ENCODE results near the gene PPP1R13B.

Gene PPP1R13B

GRCh38 chr14:103708750-103709187 lies 138.6 kb downstream of the PPP1R13B start:
- no peak for DNase-seq

GRCh38 chr14:103707329-103708263 lies 139.8 kb downstream of the PPP1R13B start:
- no peak for DNase-seq

GRCh38 chr14:103706551-103707328 lies 140.6 kb downstream of the PPP1R13B start:
- DNase-seq = no peak

GRCh38 chr14:103705504-103706284 lies 141.7 kb downstream of the PPP1R13B start:
- no peak for DNase-seq

- no peak for DNase-seq
Measured at GRCh38 chr14:103705118-103705503, 142.3 kb downstream of the PPP1R13B start.

GRCh38 chr14:103704708-103705107 lies 142.7 kb downstream of the PPP1R13B start:
- no peak for DNase-seq

GRCh38 chr14:103703433-103704385 lies 143.7 kb downstream of the PPP1R13B start:
- DNase-seq = no peak

GRCh38 chr14:103702497-103703432 lies 144.6 kb downstream of the PPP1R13B start:
- DNase-seq = no peak

- no peak for DNase-seq
Measured at GRCh38 chr14:103702095-103702494, 145.3 kb downstream of the PPP1R13B start.

GRCh38 chr14:103700753-103701490 lies 146.5 kb downstream of the PPP1R13B start:
- no peak for DNase-seq

- no peak for DNase-seq
Measured at GRCh38 chr14:103699901-103700752, 147.2 kb downstream of the PPP1R13B start.

GRCh38 chr14:103699261-103699661 lies 148.1 kb downstream of the PPP1R13B start:
- no peak for DNase-seq

- DNase-seq = no peak
Measured at GRCh38 chr14:103698380-103699260, 148.8 kb downstream of the PPP1R13B start.

GRCh38 chr14:103697603-103698379 lies 149.6 kb downstream of the PPP1R13B start:
- DNase-seq = no peak

- DNase-seq = no peak
Measured at GRCh38 chr14:103697206-103697602, 150.2 kb downstream of the PPP1R13B start.

- no peak for DNase-seq
Measured at GRCh38 chr14:103696466-103697071, 150.8 kb downstream of the PPP1R13B start.

- DNase-seq = no peak
Measured at GRCh38 chr14:103696070-103696402, 151.3 kb downstream of the PPP1R13B start.
